IPS-NIHi11 (cell line): Measurements from ENCODE around the gene ZMYND12.

Experiments
- DNase-seq: peaks from one replicate; pipeline ENCODE4 v3.0.0; 2012; ENCODE audit warnings: mixed read lengths, low spot score

The ZMYND12 gene

DNA sequence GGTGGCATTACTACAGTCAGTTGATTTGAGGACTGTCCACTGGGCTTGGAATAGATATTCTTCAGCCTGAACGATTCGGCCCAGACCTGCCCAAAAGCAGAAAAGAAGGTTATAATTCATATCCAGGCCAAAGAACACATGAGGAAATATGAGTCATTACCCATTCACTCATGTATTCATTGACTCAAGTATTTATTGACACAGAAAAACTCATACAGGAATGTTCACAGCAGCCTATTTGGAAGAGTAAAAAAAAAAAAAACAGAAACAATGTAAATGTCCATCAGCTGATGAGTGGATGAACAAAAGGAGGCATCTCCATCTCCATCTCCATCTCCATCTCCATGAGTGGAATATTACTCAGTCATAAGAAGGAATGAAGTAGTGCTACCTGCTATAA lies 15.9 kb downstream of the ZMYND12 start:
- no peak for DNase-seq

- no peak for DNase-seq
Measured at GRCh38 chr1:42434340-42434739, 21.5 kb downstream of the ZMYND12 start.

DNA sequence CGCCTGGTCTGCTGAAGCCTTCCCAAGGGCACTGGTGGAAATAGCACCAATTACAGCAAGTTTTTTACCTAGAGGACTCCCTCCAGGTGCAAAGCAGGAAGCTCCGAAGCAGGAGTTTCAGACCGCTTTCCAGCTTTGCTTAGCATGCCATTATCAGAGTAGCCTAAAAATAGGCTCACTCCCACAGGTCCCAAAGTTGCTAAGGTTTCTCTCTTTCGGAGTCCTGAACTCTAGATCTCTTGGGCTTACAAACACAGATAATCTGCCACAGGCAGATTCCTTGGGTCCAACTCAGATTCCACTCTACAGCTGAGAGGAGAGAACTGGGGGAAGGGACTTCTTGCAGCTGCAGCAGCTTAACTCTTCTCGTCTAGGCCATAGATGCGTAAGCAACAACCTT lies 22.5 kb downstream of the ZMYND12 start:
- DNase-seq = no peak

DNA sequence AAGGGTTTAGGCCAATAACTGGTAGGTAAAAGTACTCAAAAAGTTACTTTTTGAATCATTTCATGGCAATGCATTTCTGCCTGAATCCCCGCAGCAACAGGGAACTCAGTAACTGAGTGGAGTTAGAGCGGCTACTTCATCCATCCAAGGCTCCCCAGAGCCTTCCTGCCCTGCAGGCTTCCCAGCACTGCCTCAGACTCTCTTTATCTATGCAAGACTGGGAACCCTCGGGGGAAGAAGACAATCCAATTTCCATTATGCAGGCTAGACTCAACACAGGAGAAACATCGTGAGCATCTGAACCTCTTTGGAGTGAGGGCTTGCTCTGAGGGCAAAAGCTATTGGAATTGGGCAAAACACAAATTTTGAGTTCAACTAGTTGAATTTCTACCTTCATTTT lies 23.1 kb downstream of the ZMYND12 start:
- DNase-seq = no peak

GRCh38 chr1:42431514-42431913 lies 24.3 kb downstream of the ZMYND12 start:
- DNase-seq = no peak

- no peak for DNase-seq
Measured at GRCh38 chr1:42430286-42431135, 25.3 kb downstream of the ZMYND12 start.

DNA sequence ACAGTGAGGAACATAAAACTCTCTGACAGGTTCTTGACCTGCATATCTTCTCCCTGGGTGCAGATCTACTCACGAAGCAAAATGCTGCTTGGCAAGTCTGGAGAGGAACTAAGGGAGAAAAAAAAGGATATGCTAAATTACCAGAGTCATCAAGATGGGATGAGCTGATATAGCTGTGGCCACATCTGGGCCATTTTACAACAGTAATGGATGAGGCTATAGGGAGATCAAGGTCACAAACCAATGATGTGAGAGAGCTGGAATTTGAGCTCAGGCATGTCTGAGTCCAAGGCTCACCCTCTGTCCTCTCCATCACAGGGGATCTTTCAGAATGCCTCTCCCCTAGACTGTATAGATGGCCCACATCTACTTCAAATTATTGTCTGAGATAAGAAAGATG lies 26.2 kb downstream of the ZMYND12 start:
- DNase-seq = no peak

GRCh38 chr1:42427240-42427639 lies 28.6 kb downstream of the ZMYND12 start:
- no peak for DNase-seq

- no peak for DNase-seq
Measured at GRCh38 chr1:42424201-42424600, 31.6 kb downstream of the ZMYND12 start.

DNA sequence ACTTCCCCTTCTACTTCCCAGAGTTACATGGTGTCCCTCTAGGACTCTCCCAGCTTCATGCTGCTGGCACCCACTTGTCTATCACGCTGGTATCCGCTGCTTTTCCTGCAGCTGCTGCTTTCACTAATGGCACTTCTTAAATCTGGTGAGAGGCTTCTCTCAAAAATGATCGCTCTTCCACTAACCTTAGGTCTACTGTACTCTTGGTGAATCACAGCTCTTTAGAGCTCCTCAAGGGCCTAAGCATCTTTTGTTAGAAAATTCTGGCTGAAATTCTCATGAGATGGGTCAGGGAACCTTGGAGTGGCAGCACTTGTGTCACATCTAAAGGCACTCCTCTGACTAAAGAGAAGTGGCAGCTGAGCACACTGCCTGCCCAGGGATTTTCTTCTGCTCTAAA lies 32.1 kb downstream of the ZMYND12 start:
- DNase-seq = no peak

- no peak for DNase-seq
Measured at GRCh38 chr1:42422737-42423136, 33.1 kb downstream of the ZMYND12 start.

- DNase-seq = no peak
Measured at GRCh38 chr1:42420911-42421585, 34.8 kb downstream of the ZMYND12 start.

- DNase-seq = no peak
Measured at GRCh38 chr1:42420121-42420520, 35.7 kb downstream of the ZMYND12 start.

DNA sequence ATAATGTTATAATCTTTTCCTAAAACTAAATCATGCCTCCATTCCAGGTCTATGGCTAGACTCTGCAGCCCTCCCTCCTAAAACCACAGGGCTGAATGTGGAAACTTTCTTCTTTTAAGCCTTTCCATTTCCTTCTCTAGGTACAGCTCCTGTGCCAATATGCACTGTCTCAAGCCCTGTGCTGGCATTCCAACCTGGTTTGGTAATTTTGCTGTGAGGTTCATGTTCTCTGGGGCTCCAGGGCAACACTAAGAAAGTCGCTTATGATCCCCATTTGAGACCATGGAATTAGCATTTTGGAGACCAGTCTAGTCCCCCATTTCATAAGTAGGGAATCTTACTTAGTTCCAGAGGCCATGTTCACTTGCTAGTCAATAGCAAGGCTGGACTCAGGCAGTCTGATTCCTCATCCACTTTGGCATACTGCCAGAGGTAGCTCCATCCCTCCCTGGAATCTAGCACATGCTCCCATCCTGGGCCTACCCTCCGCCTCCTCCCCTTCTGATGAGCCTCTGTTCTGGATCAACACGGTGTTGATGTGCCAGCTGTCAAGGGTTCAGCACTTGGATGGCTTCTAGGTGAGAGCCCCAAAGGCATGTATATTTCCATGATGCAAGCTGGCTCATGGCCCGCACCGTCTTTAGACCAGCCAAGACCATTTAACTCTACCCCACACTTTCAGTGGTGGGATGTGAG lies 36.5 kb downstream of the ZMYND12 start:
- DNase-seq = no peak

DNA sequence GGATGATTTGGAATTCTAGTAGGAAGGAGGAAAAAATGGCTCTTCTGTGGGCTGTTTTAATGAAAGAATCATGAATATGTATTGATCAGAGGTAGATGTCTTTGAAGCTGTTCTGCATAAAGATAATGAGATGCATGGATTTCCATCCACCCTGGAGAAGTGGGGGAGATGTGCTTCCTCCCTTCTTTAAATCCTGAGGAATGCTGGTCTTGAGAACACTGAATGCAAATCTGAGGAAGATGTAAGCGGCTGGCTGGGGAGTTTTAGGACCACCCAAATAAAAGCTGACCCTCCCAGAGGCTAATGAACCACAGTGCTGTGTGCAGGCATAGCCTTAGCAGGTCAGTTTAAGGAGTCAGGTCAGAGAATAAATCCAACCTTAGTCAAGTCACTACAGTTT lies 37.3 kb downstream of the ZMYND12 start:
- DNase-seq = peak; percentile 20

- no peak for DNase-seq
Measured at GRCh38 chr1:42417166-42417565, 38.7 kb downstream of the ZMYND12 start.

GRCh38 chr1:42414551-42415496 lies 41.0 kb downstream of the ZMYND12 start:
- DNase-seq = no peak

DNA sequence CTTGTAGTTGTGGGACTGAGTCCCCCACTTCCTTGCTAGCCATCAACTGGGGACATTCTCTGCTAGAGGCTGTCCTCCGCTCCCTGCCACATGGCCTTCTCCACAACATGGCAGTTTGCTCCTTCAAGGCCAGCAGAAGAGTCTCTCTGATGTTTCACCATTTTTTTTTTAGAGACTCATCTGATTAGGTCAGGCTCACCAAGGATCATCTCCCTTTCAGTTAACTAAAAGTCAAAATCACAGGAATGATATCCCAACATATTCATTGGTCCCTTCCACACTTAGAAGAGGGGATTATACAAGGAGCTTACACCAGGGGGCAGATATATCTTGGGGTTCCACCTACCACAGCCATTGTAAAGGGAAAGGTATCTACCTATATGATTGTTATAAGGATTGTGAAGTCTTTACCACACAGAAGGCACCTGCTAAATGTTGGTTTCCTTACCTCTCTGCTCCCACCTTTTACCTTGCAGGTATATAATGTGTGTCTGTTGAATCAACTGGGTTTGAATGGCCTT lies 51.9 kb downstream of the ZMYND12 start:
- DNase-seq = no peak

DNA sequence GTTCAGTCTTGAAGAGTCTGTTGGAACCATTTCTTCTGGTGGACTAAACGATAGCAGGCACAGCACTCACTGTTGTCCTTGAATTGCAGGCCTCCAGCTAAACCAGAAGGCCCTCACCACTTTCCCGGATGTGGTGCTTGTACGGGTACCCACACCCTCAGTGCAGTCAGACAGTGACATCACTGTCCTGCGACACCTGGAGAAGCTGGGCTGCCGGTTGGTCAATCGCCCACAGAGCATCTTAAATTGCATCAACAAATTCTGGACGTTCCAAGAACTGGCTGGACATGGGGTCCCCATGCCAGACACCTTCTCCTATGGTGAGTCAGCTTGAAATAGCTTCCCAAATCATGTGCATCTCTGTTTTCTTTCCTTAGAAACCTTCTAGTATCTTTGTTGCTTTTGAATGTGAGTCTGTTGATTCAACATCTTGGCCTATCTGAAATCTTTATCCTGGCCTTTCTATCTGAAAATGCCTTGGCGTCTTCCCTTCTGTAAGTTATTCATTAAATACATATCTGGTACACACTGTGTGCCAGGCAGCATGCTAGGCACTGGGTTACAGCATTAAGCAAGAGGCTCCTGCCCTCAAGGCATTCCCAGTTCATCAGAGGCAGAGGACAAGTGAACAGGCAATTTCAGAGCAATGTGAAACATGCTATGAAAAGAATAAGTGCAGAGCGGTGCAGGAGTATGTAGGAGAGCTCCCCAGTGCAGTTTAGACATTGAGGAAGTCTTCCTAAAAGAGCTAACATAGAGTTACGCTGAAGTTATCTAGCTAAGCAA lies 56.3 kb downstream of the ZMYND12 start:
- DNase-seq = no peak

DNA sequence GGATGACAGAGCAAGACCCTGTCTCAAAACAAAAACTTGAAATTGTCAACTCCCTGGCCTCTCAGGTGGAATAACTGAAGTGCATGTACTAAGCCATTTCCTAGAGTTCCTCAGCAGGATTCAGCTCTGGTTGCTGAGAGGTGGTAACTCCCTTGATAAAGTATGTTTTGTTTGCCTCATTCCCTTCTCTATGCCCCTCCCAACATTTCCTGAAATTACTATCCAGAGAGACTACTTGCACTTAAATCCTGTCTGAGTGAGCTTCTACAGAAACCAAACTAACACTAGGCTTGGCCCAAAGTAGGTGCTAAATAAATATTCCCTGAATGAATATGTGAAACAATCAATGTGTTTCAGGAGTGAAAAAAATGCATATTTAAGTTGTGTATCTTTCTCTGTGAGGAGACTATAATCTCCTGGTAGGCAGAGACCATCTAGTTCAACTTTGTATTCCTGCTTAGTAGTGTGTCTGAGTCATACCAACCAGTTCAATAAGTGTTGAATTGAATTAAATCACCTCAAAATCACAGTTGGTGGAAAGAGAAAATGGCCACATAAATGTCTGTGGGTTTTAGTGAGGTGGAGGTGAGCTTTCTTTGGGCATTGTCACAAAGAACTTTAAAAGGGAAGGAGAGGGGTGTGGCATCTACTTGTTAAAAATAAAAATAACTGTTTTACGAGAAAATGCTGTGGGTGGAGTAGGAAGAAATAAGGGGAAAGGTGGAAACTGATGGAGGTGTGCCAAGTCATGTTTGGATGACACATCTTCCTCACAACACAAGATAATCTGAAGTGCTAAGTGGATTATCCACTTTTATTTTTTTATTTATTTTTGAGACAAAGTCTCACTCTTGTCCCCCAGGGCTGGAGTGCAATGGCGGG lies 62.6 kb downstream of the ZMYND12 start:
- no peak for DNase-seq
